Ishikawa (cell line): Measurements from ENCODE around the gene PFDN5.

Experiments
- CEBPB ChIP-seq: IDR thresholded peaks from 2 replicates; pipeline ENCODE4 v1.6.1; 2012
- CREB1 ChIP-seq: IDR thresholded peaks from 2 replicates; pipeline ENCODE4 v1.6.1; 2012; ENCODE audit warnings: low read depth
- EP300 ChIP-seq: IDR thresholded peaks from 2 replicates; pipeline ENCODE4 v1.6.1; 2012; ENCODE audit warnings: borderline replicate concordance
- TAF1 ChIP-seq: IDR thresholded peaks from 2 replicates; pipeline ENCODE4 v1.6.1; 2012; ENCODE audit warnings: low read depth, mild to moderate bottlenecking
- YY1 ChIP-seq: IDR thresholded peaks from 2 replicates; pipeline ENCODE4 v1.6.1; 2012; ENCODE audit warnings: low read depth

- TF ChIP-seq CEBPB (no peak), TAF1 (no peak), EP300 (no peak), YY1 (no peak), CREB1 (no peak)
Measured at GRCh38 chr12:53295891-53296219, 513 bp downstream of the PFDN5 start.
